RWPE2 (cell line): ENCODE results near the gene PM20D2.

ENCODE experiments used
- ATAC-seq: fragments of 200-7000 bp; cut with Tn5 transposase; 3 replicates; pipeline ENCODE4 v1.9.1; 2021; ENCODE audit warnings: low read depth
- DNase-seq: peaks from one replicate; pipeline ENCODE4 v3.0.0-alpha.2; 2020; ENCODE audit warnings: low spot score
- H3K27ac ChIP-seq: fragments of 450-650 bp; 2 replicates; pipeline ENCODE4 v1.5.1; 2017; ENCODE audit warnings: mild to moderate bottlenecking; ENCODE audit not compliant: poor library complexity, severe bottlenecking
- H3K27me3 ChIP-seq: fragments of 250-450 bp; sonication (Bioruptor Pico); 2 replicates; pipeline ENCODE4 v1.5.1; 2021; ENCODE audit warnings: mild to moderate bottlenecking, moderate library complexity; ENCODE audit not compliant: insufficient read depth, poor library complexity, severe bottlenecking
- H3K36me3 ChIP-seq: fragments of 250-450 bp; sonication (Bioruptor Pico); 2 replicates; pipeline ENCODE4 v1.5.1; 2020; ENCODE audit warnings: low read depth, mild to moderate bottlenecking, moderate library complexity
- H3K4me1 ChIP-seq: fragments of 250-450 bp; sonication (Bioruptor Pico); 2 replicates; pipeline ENCODE4 v1.5.1; 2021; ENCODE audit warnings: mild to moderate bottlenecking, moderate library complexity; ENCODE audit not compliant: insufficient read depth, poor library complexity, severe bottlenecking
- H3K4me3 ChIP-seq: fragments of 250-450 bp; sonication (Bioruptor Pico); 2 replicates; pipeline ENCODE4 v1.5.1; 2021; ENCODE audit warnings: mild to moderate bottlenecking, moderate library complexity; ENCODE audit not compliant: severe bottlenecking
- H3K9me3 ChIP-seq: fragments of 250-450 bp; sonication (Bioruptor Pico); 2 replicates; pipeline ENCODE4 v1.5.1; 2021; ENCODE audit warnings: mild to moderate bottlenecking, moderate library complexity; ENCODE audit not compliant: severe bottlenecking
- CTCF ChIP-seq: fragments of 450-650 bp; IDR thresholded peaks from one replicate; pipeline ENCODE4 v1.5.1; 2017; ENCODE audit warnings: mild to moderate bottlenecking, moderate library complexity; ENCODE audit not compliant: poor library complexity, severe bottlenecking

Gene PM20D2

DNA sequence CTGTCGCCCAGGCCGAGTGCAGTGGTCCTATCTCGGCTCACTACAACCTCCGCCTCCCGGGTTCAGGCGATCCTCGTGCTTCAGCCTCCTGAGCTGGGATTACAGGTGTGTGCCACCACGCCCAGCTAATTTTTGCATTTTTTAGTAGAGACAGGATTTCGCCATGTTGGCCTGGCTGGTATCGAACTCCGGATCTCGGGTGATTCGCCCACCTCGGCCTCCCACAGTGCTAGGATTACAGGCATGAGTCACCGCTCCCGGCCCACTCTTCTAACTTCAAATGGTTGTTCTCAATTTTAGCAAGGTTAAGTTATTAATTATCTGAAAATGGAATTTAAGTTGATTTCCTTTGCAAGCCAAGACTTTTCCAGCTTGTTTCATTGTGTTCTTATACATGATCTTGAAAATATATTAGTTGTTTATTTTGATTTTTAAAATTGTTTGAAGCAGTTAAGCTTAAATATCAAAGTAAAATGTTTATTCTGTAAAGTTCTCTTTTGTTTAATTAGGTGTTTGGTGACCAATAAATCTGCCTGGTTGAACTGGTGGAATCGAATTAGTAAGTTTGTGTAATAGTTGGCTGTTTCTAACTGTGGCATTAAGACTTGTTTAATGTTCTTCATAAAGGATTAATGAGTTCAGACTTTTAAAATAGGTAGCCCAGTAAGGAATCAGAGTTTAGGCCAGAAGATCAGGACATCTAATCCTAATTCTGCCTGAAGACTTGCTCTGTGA lies 2.3 kb downstream of the PM20D2 start:
- no peak for ATAC-seq
- TF ChIP-seq CTCF, result no peak
- DNase-seq, result no peak
- H3K27ac ChIP-seq, result peak overlapping the region; percentile 76
- H3K27me3 ChIP-seq, result no peaks in the 10 kb centered on the region
- no peak overlapping the region for H3K4me3 ChIP-seq
- peaks cover 6% of the 10 kb centered on the region for H3K4me1 ChIP-seq
- H3K9me3 ChIP-seq, result no peaks in the 10 kb centered on the region
- H3K36me3 ChIP-seq, result peaks cover 36% of the 10 kb centered on the region

DNA sequence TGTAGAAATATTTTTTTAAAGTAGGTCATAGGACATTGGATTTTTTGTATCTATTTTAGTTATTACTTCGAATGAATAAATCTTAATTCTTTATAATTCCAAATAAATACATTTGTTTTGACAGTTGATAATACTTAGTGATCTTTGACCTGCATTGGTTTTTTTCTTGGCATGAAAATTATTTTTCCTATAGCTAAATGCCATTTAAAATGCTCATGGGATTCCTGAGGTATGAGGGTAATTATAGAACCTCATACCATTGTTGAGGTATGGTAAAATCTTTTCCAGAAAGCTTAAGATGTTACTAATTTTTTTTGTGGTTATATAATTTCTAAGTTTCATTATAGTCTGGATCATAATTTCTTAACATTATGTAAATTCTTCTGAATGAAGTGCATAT lies 8.3 kb downstream of the PM20D2 start:
- no peak overlapping the region for H3K4me3 ChIP-seq
- H3K27ac ChIP-seq, result no peak overlapping the region
- peaks cover 87% of the 10 kb centered on the region for H3K36me3 ChIP-seq
- H3K9me3 ChIP-seq, result no peaks in the 10 kb centered on the region
- H3K27me3 ChIP-seq, result no peaks in the 10 kb centered on the region
- no peak for ATAC-seq
- no peak for DNase-seq
- no peak for TF ChIP-seq CTCF
- no peaks in the 10 kb centered on the region for H3K4me1 ChIP-seq

DNA sequence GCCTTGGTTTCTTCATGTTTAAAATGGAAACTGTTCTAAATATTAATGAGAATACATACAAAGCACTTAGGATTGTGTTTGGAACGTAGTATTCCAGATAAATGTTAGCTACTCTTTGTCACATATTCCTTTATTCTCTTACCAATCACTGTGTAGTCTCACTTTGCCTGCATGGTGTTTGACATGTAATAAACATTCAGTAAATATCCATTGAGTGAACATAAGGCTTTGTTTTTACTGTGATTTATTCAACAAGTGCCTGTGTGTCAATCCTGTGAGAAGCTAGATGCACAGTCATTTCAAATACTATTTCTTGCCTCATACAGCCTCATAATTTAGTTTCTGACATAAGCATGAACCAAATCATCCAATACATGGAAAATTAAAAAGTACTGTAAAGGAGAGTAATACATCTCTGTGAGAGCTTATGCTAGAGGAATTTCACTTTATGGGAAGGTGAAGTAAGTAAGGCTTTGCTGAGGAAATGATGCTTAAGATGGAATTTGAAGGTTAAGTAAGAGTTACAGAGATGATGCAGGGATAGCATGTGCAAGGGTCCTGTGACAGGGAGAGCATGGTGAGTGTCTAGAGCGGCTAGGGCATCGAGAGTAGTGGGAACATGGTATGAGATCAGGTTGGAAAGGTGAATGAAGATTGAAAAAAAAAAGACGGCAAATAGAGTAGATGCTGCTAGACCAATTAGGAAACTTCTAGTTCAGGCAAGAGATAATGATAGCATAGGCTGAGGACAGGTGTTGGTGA lies 14.7 kb downstream of the PM20D2 start:
- H3K36me3 ChIP-seq, result peaks cover 95% of the 10 kb centered on the region
- no peaks in the 10 kb centered on the region for H3K27me3 ChIP-seq
- DNase-seq (no peak), ATAC-seq (no peak)
- H3K27ac ChIP-seq, result no peak overlapping the region
- H3K4me3 ChIP-seq, result no peak overlapping the region
- H3K9me3 ChIP-seq, result peaks cover 2% of the 10 kb centered on the region
- TF ChIP-seq CTCF, result no peak
- no peaks in the 10 kb centered on the region for H3K4me1 ChIP-seq

DNA sequence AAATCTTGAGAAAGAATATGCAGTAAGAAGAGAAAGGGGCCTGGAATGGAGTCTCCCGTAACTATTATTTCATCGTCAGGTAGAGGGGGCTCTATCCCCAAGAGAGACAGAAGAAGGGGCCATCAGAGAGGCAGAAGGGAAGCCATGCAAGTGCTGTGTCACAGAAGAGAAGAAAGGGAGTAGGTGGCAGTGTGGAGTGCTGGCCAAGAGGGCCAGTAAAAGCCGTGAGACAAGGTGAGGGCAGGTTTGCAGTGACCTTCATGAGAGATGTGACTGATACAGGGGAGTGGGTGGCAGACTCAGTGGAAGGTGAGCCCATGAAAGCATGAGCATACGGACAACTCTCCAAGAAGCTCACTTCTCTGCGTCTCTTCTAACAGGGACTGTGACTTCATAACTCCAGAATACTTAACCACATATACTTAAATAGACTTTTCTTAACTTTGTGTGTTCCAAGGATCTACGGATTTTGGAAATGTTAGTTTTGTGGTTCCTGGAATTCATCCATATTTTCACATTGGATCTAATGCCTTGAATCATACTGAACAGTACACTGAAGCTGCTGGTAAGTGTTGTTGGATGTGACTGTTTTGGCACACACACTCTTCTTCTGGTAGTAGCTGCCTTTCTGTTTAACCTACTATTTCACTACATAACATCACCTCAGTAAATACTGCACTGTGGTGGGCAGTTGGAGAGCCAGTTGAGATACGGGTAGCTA lies 15.6 kb downstream of the PM20D2 start:
- H3K27me3 ChIP-seq, result no peaks in the 10 kb centered on the region
- H3K4me3 ChIP-seq, result no peak overlapping the region
- ATAC-seq (no peak), DNase-seq (no peak)
- peaks cover 2% of the 10 kb centered on the region for H3K9me3 ChIP-seq
- no peaks in the 10 kb centered on the region for H3K4me1 ChIP-seq
- no peak overlapping the region for H3K27ac ChIP-seq
- H3K36me3 ChIP-seq, result peaks cover 86% of the 10 kb centered on the region
- TF ChIP-seq CTCF, result no peak
